C4-2B (cell line): ENCODE data around the gene BTBD2.

Experiments
- H3K27ac ChIP-seq: fragments of 450-650 bp; 2 replicates; pipeline ENCODE4 v1.5.1; 2017
- ZFX ChIP-seq: fragments of 450-650 bp; IDR thresholded peaks from 2 replicates; pipeline ENCODE4 v1.6.1; 2017
- TF ChIP-seq, protein P1 (sequence below): fragments of 450-650 bp; conservative IDR thresholded peaks from 2 replicates; pipeline ENCODE4 v1.5.1; 2017; ENCODE audit warnings: mild to moderate bottlenecking

BTBD2 gene

DNA sequence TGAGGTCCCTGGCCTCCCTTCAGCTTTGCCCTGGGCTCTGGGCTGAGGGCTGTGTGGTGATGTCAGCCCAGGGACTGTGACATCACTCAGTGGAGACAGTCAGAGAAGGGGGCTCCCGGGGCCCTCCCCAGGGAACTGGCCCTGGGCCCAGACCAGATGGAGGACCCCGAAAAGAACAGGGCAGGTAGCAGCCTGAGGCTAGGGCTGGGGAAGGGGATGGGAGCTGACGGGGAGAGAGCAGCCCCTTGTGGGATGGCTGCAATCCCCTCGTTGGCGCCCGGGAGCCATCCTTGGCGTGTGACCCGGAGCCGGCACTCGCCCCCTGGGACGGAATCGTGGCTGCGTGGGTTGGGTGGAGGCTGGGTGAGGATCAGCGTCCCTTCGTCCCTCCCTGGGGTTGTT lies 61.0 kb downstream of the BTBD2 start:
- no peak overlapping the region for H3K27ac ChIP-seq

DNA sequence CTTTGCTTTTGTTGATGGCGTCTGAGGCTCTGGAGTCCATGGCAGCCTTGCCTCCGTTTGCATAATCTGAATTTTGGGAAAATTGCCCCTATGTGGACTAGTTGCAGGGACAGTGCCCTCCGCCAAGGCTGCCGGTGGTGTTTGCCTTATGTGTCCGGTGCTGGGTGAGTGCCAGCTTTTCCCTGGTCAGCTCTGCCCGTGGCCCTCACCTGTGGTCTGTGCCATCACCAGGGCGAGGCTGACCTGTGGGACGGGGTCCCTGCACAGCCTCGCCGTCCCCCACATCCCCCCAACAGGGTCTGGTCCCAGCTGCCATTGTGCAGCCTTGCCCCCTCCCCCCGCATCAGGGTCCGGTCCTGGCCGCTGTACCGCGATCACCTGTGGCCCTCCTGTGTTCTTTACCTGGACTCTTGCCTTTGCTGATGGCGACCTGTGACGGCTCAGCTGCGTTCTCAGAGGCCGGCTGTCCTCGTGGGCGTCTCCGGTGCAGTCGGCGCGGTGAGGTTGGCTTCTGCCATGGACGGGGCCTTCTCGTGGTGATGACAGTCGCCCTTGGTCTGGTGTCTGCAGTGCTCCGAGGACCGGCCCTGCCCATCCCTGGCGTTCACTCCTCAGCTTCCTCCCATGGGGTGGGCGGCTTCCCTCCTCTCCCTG lies 61.9 kb downstream of the BTBD2 start:
- TF ChIP-seq, protein P1, sequence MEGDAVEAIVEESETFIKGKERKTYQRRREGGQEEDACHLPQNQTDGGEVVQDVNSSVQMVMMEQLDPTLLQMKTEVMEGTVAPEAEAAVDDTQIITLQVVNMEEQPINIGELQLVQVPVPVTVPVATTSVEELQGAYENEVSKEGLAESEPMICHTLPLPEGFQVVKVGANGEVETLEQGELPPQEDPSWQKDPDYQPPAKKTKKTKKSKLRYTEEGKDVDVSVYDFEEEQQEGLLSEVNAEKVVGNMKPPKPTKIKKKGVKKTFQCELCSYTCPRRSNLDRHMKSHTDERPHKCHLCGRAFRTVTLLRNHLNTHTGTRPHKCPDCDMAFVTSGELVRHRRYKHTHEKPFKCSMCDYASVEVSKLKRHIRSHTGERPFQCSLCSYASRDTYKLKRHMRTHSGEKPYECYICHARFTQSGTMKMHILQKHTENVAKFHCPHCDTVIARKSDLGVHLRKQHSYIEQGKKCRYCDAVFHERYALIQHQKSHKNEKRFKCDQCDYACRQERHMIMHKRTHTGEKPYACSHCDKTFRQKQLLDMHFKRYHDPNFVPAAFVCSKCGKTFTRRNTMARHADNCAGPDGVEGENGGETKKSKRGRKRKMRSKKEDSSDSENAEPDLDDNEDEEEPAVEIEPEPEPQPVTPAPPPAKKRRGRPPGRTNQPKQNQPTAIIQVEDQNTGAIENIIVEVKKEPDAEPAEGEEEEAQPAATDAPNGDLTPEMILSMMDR: no peak
- TF ChIP-seq ZFX: no peak
- H3K27ac ChIP-seq: no peak overlapping the region

More for the DNA sequence above, 61.0 kb downstream of the BTBD2 start:
- no peak for TF ChIP-seq ZFX
- TF ChIP-seq, protein P1: no peak

DNA sequence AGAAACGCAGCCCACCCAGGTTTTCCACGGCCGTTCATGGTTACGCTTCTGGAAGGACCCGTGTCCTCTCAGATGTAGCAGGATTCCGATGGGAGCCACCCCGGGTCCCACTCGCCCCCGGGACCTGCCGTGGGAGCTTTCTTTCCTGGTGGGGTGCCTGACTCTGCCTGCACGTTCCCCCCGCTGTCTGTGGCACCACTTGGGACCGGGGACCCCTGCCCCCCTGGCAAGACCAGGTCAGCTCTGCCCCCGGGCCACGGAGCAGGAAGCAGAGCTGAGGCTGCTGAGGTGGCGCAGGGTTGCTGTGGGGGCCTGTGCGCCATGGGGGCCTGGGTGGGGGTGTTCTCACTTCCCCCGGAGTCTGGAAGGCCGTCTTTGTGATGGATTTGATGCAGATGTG lies 62.5 kb downstream of the BTBD2 start:
- TF ChIP-seq, protein P1: no peak
- TF ChIP-seq ZFX: no peak
- H3K27ac ChIP-seq: no peak overlapping the region

DNA sequence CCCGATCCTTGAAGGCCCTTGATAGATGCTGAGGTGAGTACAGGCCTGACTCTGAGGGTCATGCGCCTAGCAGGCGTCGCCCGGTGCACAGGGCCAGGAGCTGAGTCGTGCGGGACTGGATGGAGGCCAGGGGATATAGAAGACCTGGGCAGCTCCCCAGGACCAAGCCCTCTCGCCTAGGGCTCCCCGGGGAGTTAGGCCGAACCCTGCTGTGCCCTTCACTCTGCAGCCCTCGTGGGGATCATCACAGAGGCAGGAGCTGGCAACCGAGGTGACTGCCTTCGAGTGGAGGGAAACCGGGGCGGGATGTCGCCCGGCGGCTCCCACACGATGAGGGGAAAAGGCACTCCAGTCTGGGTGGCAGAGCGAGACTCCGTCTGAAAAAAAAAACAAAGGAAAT lies 62.9 kb downstream of the BTBD2 start:
- no peak overlapping the region for H3K27ac ChIP-seq
- no peak for TF ChIP-seq ZFX
- TF ChIP-seq, protein P1: no peak

DNA sequence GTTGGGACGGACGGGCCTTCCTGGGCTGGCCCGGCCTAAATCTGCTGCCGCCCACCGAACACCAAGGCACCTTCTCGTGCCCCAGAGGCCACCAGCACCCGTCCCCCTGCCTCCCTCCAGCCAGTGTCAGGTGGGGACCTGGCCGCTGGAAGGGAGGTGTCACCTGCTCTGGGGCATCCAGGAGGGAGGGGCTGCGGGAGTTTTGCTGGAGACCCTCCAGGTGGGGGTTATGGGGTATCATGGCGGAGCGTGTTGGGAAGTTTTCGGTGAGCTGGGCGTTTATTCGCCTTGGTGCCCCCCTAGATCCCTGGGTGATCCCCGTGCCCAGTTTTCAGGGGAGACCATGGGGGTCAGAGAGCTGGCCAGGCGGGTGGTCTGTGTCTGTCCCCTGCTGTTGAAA lies 64.9 kb downstream of the BTBD2 start:
- TF ChIP-seq, protein P1: no peak
- TF ChIP-seq ZFX: no peak

DNA sequence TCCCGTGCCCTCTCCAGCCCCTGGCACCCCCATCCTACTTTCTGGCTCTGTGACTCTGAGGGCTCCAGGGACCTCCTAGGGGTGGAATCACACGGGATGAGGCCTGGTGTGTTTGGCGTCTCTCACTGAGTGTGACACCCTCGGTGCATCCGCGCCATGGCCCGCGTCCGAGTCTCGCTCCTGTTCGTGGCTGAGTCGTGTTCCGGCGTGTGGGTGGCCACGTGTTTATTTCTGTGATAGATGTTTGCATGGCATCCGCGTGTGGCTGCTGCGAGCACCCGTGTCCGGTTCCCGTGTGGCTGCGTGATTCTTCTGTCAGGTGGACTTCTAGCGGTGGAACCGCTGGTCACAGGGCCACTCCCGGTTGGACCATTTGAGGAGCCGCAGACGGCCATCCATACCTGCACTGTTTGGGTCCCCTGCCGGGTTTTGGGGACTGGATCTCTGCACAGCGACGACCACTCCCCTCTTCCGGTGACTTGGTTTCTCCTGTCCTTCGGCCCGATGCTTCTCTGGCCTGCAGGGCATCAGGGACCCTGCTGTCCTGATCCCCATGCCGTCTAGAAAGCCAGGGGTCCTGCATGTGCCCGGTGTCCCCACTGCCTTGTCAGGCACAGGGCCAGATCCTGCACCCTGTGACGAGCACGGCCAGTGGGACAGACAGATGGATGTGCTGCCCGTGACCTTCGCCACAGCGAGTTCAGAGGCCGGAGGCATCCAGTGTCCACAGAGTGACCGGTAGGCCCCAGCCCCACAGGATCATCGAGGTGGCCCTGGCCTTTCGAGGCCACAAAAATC lies 66.0 kb downstream of the BTBD2 start:
- TF ChIP-seq ZFX: no peak
- H3K27ac ChIP-seq: no peak overlapping the region

More for the DNA sequence above, 64.9 kb downstream of the BTBD2 start:
- no peak overlapping the region for H3K27ac ChIP-seq

DNA sequence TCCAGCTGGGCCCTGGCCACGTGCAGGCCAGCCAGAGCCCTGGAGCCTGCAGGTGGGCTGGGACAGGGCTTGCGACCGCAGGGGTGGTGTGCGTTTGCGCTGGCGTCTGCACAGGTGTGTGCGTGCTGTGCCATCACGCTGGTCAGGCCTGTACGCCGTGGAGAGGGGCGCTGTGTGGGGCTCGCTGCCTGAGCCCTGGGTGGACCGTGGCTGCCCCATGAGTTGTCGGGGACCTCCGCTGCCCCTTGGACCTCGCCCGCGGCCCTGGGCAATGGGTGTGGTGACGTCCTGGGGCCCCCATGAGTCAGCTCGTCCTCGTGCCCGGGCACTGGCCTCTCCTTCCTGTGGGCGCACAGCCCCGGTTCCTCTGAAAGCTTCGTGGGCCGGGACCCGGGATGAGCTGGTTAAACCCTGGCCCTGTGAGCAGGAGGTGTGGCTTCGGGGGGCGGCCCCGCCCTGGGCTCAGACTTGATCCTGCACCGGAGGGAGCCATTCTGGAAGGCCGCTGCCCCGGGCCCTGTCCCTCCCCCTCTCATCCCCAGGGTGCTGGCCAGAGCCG lies 67.8 kb downstream of the BTBD2 start:
- TF ChIP-seq ZFX: no peak
- TF ChIP-seq, protein P1: no peak

More for the DNA sequence above, 67.8 kb downstream of the BTBD2 start:
- no peak overlapping the region for H3K27ac ChIP-seq
